Stomach (tissue), 4 donors: ENCODE data around the gene SLC17A5.

Source experiments
- CTCF ChIP-seq, 7 experiments: fragments of 450-650 bp in 4 of 7; fragments of 200-600 bp in 3 of 7; sonication (generic) in 3 of 7; IDR thresholded peaks; one replicate each; pipeline ENCODE4 v1.5.1; 2016 to 2019; ENCODE audit warnings: antibody characterized with exemption in 7 of 7, control low read depth in 2 of 7, mild to moderate bottlenecking in 1 of 7
- EP300 ChIP-seq: sonication (generic); formaldehyde crosslinking; IDR thresholded peaks from one replicate; pipeline ENCODE4 v1.6.1; 2017; ENCODE audit warnings: antibody characterized with exemption

- TF ChIP-seq CTCF (IDR thresholded peaks at IDR 0.05) (no peak), EP300 (no peak)
Measured at GRCh38 chr6:73630401-73630800, 23.4 kb downstream of the SLC17A5 start.
